ENCODE measurements around the gene XYLT1. TPM values are rescaled to one million over a fixed set of nuclear protein-coding genes. Genes with fewer than 3 reads are reported as not detected.

XYLT1 gene
- total RNA-seq, 3 donors from 2014 or later (not counting 1 experiment from before 2014, with no cell fraction given): 40.9 to 55.5 (median 43.8) TPM

GRCh38 chr16:17173281-17173680, 297.5 kb downstream of the XYLT1 start:
- Mint-ChIP-seq H3K36me3 (no peaks in the 10 kb centered on the region), H3K27ac (peak overlapping the region in 1 of 2 donors; percentile 60), H3K9me3 (no peaks in the 10 kb centered on the region), H3K4me1 (peaks cover 26 to 30% of the 10 kb centered on the region in 2 donors), H3K27me3 (ENCODE audit: low read depth in 2 of 2) (no peaks in the 10 kb centered on the region), H3K4me3 (no peak overlapping the region)
- intact Hi-C loops (cut with micrococcal nuclease): no loop called here
- ATAC-seq: peak; percentile 34 to 86 (median 79)
- DNase-seq: peak in 1 of 2 donors; percentile 17
- WGBS (ENCODE audit: insufficient coverage): 32% methylated on average over 6 of the region's 6 CpGs
- H3K27me3 ChIP-seq (ENCODE audit: control insufficient read depth, insufficient read depth, low read length): no peaks in the 10 kb centered on the region
- no peak overlapping the region for H3K27ac ChIP-seq (ENCODE audit: low read length)
- H3K36me3 ChIP-seq (ENCODE audit: control insufficient read depth, insufficient read depth, low read length): peaks cover 8% of the 10 kb centered on the region
- peaks cover 11% of the 10 kb centered on the region for H3K4me1 ChIP-seq (ENCODE audit: control insufficient read depth, insufficient read depth, low read length)
- H3K9me3 ChIP-seq (ENCODE audit: control insufficient read depth, insufficient read depth, low read length): no peaks in the 10 kb centered on the region
- TF ChIP-seq, protein P1, sequence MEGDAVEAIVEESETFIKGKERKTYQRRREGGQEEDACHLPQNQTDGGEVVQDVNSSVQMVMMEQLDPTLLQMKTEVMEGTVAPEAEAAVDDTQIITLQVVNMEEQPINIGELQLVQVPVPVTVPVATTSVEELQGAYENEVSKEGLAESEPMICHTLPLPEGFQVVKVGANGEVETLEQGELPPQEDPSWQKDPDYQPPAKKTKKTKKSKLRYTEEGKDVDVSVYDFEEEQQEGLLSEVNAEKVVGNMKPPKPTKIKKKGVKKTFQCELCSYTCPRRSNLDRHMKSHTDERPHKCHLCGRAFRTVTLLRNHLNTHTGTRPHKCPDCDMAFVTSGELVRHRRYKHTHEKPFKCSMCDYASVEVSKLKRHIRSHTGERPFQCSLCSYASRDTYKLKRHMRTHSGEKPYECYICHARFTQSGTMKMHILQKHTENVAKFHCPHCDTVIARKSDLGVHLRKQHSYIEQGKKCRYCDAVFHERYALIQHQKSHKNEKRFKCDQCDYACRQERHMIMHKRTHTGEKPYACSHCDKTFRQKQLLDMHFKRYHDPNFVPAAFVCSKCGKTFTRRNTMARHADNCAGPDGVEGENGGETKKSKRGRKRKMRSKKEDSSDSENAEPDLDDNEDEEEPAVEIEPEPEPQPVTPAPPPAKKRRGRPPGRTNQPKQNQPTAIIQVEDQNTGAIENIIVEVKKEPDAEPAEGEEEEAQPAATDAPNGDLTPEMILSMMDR (IDR thresholded peaks at IDR 0.05): no peak
- no peak overlapping the region for H3K4me3 ChIP-seq (ENCODE audit: low read length)

DNA sequence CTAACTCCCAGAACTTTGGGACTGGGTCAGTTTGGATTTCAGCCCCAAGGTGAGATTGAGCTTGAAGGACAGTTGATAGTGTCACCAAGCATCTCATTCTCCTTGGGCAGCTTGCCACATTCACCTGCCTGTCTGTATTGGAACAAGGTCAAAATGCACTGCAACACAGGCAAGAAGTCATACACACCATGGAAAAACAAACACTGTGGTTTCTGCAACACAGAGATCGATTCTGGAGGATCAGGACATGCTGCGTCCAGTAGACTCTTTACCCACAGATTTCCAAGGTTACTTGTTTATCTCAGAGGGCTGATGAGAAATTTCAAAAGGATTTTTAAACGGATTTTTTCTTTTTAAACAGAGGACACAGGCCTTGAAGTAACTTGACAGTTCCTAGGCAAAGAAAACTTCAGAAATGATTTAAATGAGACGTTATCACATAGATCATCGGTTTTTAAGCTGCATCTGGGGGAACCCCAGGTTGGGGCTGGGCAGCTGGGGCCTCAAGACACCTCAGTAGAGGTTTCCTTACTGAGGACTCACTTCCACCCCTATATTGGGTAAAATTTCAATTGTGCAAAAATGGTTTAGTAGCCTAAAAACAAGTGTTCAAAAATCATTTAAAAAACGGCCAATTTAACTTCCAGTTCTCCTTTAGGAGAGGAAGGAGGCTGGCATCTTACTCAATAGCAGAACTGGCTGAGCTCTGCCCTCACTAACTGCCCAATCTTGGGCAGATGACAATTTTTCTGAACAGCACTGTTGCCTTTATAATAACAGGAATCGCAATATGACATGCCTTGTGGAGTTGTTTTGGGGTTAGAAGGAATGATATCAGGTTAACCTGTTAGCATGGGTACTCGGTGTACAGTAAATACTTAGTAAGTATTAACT, 299.3 kb downstream of the XYLT1 start:
- Mint-ChIP-seq H3K27me3 (ENCODE audit: low read depth in 2 of 2) (no peaks in the 10 kb centered on the region), H3K9me3 (no peaks in the 10 kb centered on the region), H3K4me3 (no peak overlapping the region), H3K4me1 (peaks cover 24% of the 10 kb centered on the region in 2 donors), H3K27ac (peak overlapping the region in 1 of 2 donors; percentile 5), H3K36me3 (no peaks in the 10 kb centered on the region)
- ATAC-seq (no peak), DNase-seq (no peak)
- H3K27me3 ChIP-seq (ENCODE audit: control insufficient read depth, insufficient read depth, low read length): no peaks in the 10 kb centered on the region
- WGBS (ENCODE audit: insufficient coverage): 65% methylated on average over 7 of the region's 8 CpGs
- peaks cover 11% of the 10 kb centered on the region for H3K4me1 ChIP-seq (ENCODE audit: control insufficient read depth, insufficient read depth, low read length)
- intact Hi-C loops (cut with micrococcal nuclease): no loop called here
- no peak overlapping the region for H3K27ac ChIP-seq (ENCODE audit: low read length)
- H3K9me3 ChIP-seq (ENCODE audit: control insufficient read depth, insufficient read depth, low read length): no peaks in the 10 kb centered on the region
- no peak overlapping the region for H3K4me3 ChIP-seq (ENCODE audit: low read length)
- TF ChIP-seq, protein P1 (IDR thresholded peaks at IDR 0.05): no peak
- H3K36me3 ChIP-seq (ENCODE audit: control insufficient read depth, insufficient read depth, low read length): peaks cover 9% of the 10 kb centered on the region

GRCh38 chr16:17170435-17170834, 300.3 kb downstream of the XYLT1 start:
- H3K27me3 Mint-ChIP-seq (ENCODE audit: low read depth in 2 of 2): no peaks in the 10 kb centered on the region
- TF ChIP-seq, protein P1 (IDR thresholded peaks at IDR 0.05): no peak
- ATAC-seq: no peak
- H3K27ac Mint-ChIP-seq: no peak overlapping the region
- intact Hi-C loops (cut with micrococcal nuclease): no loop called here
- H3K9me3 Mint-ChIP-seq: no peaks in the 10 kb centered on the region
- Histone ChIP-seq H3K27me3 (ENCODE audit: control insufficient read depth, insufficient read depth, low read length) (no peaks in the 10 kb centered on the region), H3K36me3 (ENCODE audit: control insufficient read depth, insufficient read depth, low read length) (peaks cover 4% of the 10 kb centered on the region), H3K4me3 (ENCODE audit: low read length) (no peak overlapping the region), H3K4me1 (ENCODE audit: control insufficient read depth, insufficient read depth, low read length) (peaks cover 11% of the 10 kb centered on the region), H3K27ac (ENCODE audit: low read length) (no peak overlapping the region), H3K9me3 (ENCODE audit: control insufficient read depth, insufficient read depth, low read length) (no peaks in the 10 kb centered on the region)
- H3K36me3 Mint-ChIP-seq: no peaks in the 10 kb centered on the region
- 100% methylated on average over 2 of the region's 3 CpGs for WGBS (ENCODE audit: insufficient coverage)
- DNase-seq: no peak
- peaks cover 24 to 30% of the 10 kb centered on the region in 2 donors for H3K4me1 Mint-ChIP-seq
- no peak overlapping the region for H3K4me3 Mint-ChIP-seq

Measured in natural killer cell (primary cell).